Neutrophil (primary cell): ENCODE measurements around the gene L1CAM.

ENCODE experiments used
- H3K27ac ChIP-seq: fragments of 200-600 bp; sonication (generic); 2 replicates; pipeline ENCODE4 v1.5.1; 2016; ENCODE audit warnings: mild to moderate bottlenecking, moderate library complexity
- H3K27me3 ChIP-seq: fragments of 200-600 bp; sonication (generic); 2 replicates; pipeline ENCODE4 v1.6.0; 2016; ENCODE audit warnings: mild to moderate bottlenecking
- H3K36me3 ChIP-seq: fragments of 200-600 bp; sonication (generic); 2 replicates; pipeline ENCODE4 v1.5.1; 2017
- H3K4me1 ChIP-seq, 2 experiments: fragments of 200-600 bp in 1 of 2; sonication (generic) in 1 of 2; 1 replicate in 1 of 2; 2 replicates in 1 of 2; pipeline versions ENCODE4 v1.5.1 to v1.6.1; 2013 to 2016; ENCODE audit warnings: low read depth in 1 of 2, low read length in 1 of 2, mild to moderate bottlenecking in 1 of 2, moderate library complexity in 1 of 2; ENCODE audit not compliant: control insufficient read depth in 1 of 2, insufficient read depth in 1 of 2
- H3K4me3 ChIP-seq, 2 experiments: fragments of 200-600 bp in 1 of 2; sonication (generic) in 1 of 2; 1 replicate in 1 of 2; 2 replicates in 1 of 2; pipeline ENCODE4 v1.5.1; 2013 to 2016; ENCODE audit warnings: low read depth in 1 of 2, low read length in 1 of 2, mild to moderate bottlenecking in 1 of 2, moderate library complexity in 1 of 2
- H3K9me3 ChIP-seq: fragments of 200-600 bp; sonication (generic); 2 replicates; pipeline ENCODE4 v1.5.1; 2016
- CTCF ChIP-seq: fragments of 200-600 bp; sonication (generic); IDR thresholded peaks from 2 replicates; pipeline ENCODE4 v1.5.1; 2016; ENCODE audit warnings: antibody characterized with exemption

The L1CAM gene

DNA sequence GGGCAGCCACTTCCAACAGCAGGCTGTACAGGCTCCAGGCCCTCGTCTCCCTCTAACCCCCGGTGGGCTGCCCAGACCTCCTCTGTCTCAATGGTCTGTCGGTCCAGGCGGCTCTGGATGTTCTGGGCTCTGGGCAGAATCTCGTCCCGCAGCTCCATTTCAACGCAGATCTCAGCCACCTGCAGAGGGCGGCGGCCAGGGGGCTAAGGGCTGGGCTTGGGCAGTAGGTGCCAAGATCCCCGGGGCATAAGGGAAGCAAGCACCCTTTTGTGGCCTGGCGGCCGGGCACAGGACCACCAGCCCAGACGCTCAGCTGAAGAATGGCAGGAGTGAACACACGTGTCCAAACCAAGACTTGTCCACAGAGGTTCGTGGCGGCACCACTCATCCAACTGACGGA, 27.7 kb upstream of the L1CAM start:
- no peak for TF ChIP-seq CTCF
- H3K36me3 ChIP-seq, result peaks cover 94% of the 10 kb centered on the region
- H3K4me1 ChIP-seq, result no peaks in the 10 kb centered on the region
- H3K27ac ChIP-seq, result no peak overlapping the region
- H3K27me3 ChIP-seq, result no peaks in the 10 kb centered on the region
- H3K4me3 ChIP-seq, result no peak overlapping the region
- H3K9me3 ChIP-seq, result no peaks in the 10 kb centered on the region

GRCh38 chrX:153913211-153913610, 27.2 kb upstream of the L1CAM start:
- no peak overlapping the region for H3K27ac ChIP-seq
- H3K9me3 ChIP-seq, result no peaks in the 10 kb centered on the region
- H3K4me3 ChIP-seq, result no peak overlapping the region
- no peak for TF ChIP-seq CTCF
- H3K27me3 ChIP-seq, result no peaks in the 10 kb centered on the region
- H3K4me1 ChIP-seq, result no peaks in the 10 kb centered on the region
- peaks cover 94% of the 10 kb centered on the region for H3K36me3 ChIP-seq

DNA sequence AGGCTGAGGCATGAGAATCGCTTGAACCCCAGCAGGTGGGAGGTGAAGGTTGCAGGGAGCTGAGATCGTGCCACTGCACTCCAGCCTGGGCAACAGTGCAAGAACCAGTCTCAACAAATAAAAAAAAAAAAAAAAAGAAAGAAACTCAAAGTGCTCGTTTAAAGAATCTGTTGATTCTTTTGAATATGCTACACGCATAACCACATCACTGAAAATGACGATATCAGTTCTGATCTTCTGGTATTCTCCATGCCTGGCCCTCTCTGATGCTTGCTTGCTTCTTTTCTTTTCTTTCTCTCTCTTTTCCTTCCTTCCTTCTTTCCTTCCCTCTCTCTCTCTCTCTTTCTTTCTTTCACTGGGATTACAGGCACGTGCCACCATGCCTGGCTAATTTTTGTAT, 25.8 kb upstream of the L1CAM start:
- Histone ChIP-seq H3K4me3 (no peak overlapping the region), H3K27ac (no peak overlapping the region), H3K27me3 (no peaks in the 10 kb centered on the region), H3K36me3 (peaks cover 96% of the 10 kb centered on the region), H3K9me3 (no peaks in the 10 kb centered on the region), H3K4me1 (no peaks in the 10 kb centered on the region)
- TF ChIP-seq CTCF, result no peak

DNA sequence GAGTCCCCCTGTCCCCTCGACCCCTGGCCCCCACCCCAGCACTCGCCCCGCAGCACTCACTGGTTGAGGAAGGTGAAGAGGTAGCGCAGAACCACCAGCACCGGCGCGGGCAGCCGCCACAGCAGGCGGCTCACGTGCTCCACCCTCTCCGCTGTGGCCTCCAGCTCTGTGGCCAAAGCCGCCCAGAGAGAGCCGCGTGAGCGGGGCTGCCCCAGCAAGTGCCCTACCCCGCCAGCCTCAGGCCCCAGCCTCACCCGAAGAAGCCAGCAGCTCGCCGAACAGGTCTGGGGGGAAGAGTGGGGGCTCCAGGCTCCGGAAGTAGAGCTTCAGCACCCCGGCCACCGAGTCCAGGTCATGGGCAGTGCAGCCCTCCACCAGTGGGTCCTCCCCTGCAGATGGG, 24.5 kb upstream of the L1CAM start:
- peaks cover 89% of the 10 kb centered on the region for H3K36me3 ChIP-seq
- TF ChIP-seq CTCF, result no peak
- H3K4me1 ChIP-seq, result no peaks in the 10 kb centered on the region

GRCh38 chrX:153909980-153910360, 24.0 kb upstream of the L1CAM start:
- H3K27me3 ChIP-seq, result no peaks in the 10 kb centered on the region

More for the DNA sequence above, 24.5 kb upstream of the L1CAM start:
- Histone ChIP-seq H3K27me3 (no peaks in the 10 kb centered on the region), H3K4me3 (no peak overlapping the region), H3K27ac (no peak overlapping the region), H3K9me3 (no peaks in the 10 kb centered on the region)

More at GRCh38 chrX:153909980-153910360, 24.0 kb upstream of the L1CAM start:
- Histone ChIP-seq H3K9me3 (no peaks in the 10 kb centered on the region), H3K36me3 (peaks cover 86% of the 10 kb centered on the region), H3K27ac (no peak overlapping the region), H3K4me3 (no peak overlapping the region), H3K4me1 (peaks cover 0 to 2% of the 10 kb centered on the region in 2 experiments)
- no peak for TF ChIP-seq CTCF
